GM23338 (cell line): Measurements from ENCODE around the gene PSD4.

ENCODE experiments used
- CREB1 ChIP-seq: fragments of 250-450 bp; sonication (Bioruptor Pico); IDR thresholded peaks from 2 replicates; pipeline ENCODE4 v1.5.0; 2020; ENCODE audit warnings: low read depth, mild to moderate bottlenecking, moderate library complexity
- CTCF ChIP-seq, 2 experiments: fragments of 200-600 bp in 1 of 2; sonication (generic) in 1 of 2; conservative IDR thresholded peaks; 2 replicates each; pipeline versions ENCODE4 v1.5.1 to v1.6.1; 2016 to 2017; ENCODE audit warnings: antibody characterized with exemption in 2 of 2, low read depth in 2 of 2, mild to moderate bottlenecking in 2 of 2, moderate library complexity in 1 of 2
- EZH2 ChIP-seq: fragments of 200-600 bp; sonication (generic); IDR thresholded peaks from one replicate; pipeline ENCODE4 v1.8.0; 2017; ENCODE audit warnings: antibody characterized with exemption, mild to moderate bottlenecking, low read depth; ENCODE audit not compliant: unreplicated experiment
- EZH2phosphoT487 ChIP-seq: fragments of 200-600 bp; sonication (generic); IDR thresholded peaks from one replicate; pipeline ENCODE4 v1.8.1; 2018; ENCODE audit warnings: antibody characterized with exemption; ENCODE audit not compliant: unreplicated experiment
- JUNB ChIP-seq: IDR thresholded peaks from one replicate; pipeline ENCODE4 v1.6.1; 2016; ENCODE audit warnings: antibody characterized with exemption; ENCODE audit not compliant: unreplicated experiment
- NANOG ChIP-seq: IDR thresholded peaks from 2 replicates; pipeline ENCODE4 v1.6.1; 2016; ENCODE audit warnings: antibody characterized with exemption, borderline replicate concordance
- POLR2AphosphoS5 ChIP-seq: IDR thresholded peaks from 2 replicates; pipeline ENCODE4 v1.6.1; 2016; ENCODE audit warnings: antibody characterized with exemption, low read depth
- STAT1 ChIP-seq: IDR thresholded peaks from one replicate; pipeline ENCODE4 v1.6.1; 2016; ENCODE audit warnings: antibody characterized with exemption; ENCODE audit not compliant: unreplicated experiment
- ZNF331 ChIP-seq: fragments of 250-450 bp; sonication (Bioruptor Pico); IDR thresholded peaks from 2 replicates; pipeline ENCODE4 v1.5.0; 2020; ENCODE audit warnings: low read depth, mild to moderate bottlenecking, moderate library complexity
- ZNF462 ChIP-seq: fragments of 250-450 bp; sonication (Bioruptor Pico); IDR thresholded peaks from 2 replicates; pipeline ENCODE4 v1.5.0; 2020; ENCODE audit warnings: mild to moderate bottlenecking, moderate library complexity
- TF ChIP-seq, protein P1 (sequence below): IDR thresholded peaks from one replicate; pipeline ENCODE4 v1.6.1; 2018; ENCODE audit warnings: antibody characterized with exemption; ENCODE audit not compliant: unreplicated experiment
- TF ChIP-seq, protein P2 (sequence below): IDR thresholded peaks from 2 replicates; pipeline ENCODE4 v1.6.1; 2016; ENCODE audit warnings: antibody characterized with exemption

GRCh38 chr2:113216891-113217454 is 43.2 kb downstream of the PSD4 start:
- no peak for TF ChIP-seq CTCF (conservative IDR thresholded peaks at IDR 0.05; ENCODE audit: low read depth in 2 of 2)
- TF ChIP-seq, protein P1, sequence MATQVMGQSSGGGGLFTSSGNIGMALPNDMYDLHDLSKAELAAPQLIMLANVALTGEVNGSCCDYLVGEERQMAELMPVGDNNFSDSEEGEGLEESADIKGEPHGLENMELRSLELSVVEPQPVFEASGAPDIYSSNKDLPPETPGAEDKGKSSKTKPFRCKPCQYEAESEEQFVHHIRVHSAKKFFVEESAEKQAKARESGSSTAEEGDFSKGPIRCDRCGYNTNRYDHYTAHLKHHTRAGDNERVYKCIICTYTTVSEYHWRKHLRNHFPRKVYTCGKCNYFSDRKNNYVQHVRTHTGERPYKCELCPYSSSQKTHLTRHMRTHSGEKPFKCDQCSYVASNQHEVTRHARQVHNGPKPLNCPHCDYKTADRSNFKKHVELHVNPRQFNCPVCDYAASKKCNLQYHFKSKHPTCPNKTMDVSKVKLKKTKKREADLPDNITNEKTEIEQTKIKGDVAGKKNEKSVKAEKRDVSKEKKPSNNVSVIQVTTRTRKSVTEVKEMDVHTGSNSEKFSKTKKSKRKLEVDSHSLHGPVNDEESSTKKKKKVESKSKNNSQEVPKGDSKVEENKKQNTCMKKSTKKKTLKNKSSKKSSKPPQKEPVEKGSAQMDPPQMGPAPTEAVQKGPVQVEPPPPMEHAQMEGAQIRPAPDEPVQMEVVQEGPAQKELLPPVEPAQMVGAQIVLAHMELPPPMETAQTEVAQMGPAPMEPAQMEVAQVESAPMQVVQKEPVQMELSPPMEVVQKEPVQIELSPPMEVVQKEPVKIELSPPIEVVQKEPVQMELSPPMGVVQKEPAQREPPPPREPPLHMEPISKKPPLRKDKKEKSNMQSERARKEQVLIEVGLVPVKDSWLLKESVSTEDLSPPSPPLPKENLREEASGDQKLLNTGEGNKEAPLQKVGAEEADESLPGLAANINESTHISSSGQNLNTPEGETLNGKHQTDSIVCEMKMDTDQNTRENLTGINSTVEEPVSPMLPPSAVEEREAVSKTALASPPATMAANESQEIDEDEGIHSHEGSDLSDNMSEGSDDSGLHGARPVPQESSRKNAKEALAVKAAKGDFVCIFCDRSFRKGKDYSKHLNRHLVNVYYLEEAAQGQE = no peak
- no peak for TF ChIP-seq EZH2phosphoT487
- TF ChIP-seq STAT1 = no peak
- no peak for TF ChIP-seq JUNB
- no peak for TF ChIP-seq POLR2AphosphoS5
- no peak for TF ChIP-seq EZH2
- no peak for TF ChIP-seq CREB1 (CRISPR knock-in tag)
- TF ChIP-seq, protein P2, sequence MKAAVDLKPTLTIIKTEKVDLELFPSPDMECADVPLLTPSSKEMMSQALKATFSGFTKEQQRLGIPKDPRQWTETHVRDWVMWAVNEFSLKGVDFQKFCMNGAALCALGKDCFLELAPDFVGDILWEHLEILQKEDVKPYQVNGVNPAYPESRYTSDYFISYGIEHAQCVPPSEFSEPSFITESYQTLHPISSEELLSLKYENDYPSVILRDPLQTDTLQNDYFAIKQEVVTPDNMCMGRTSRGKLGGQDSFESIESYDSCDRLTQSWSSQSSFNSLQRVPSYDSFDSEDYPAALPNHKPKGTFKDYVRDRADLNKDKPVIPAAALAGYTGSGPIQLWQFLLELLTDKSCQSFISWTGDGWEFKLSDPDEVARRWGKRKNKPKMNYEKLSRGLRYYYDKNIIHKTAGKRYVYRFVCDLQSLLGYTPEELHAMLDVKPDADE = no peak
- TF ChIP-seq ZNF462 (CRISPR knock-in tag) = no peak
- no peak for TF ChIP-seq NANOG
- no peak for TF ChIP-seq ZNF331 (CRISPR knock-in tag)
